ENCODE results near the gene HCFC2.

The HCFC2 gene

GRCh38 chr12:104056419-104056972 lies 7.8 kb upstream of the HCFC2 start:
- DNase-seq (ENCODE audit: low read depth in 2 of 3, low spot score in 2 of 3) = no peak

GRCh38 chr12:104057771-104058197 lies 6.5 kb upstream of the HCFC2 start:
- DNase-seq (ENCODE audit: low read depth in 2 of 3, low spot score in 2 of 3) = no peak

GRCh38 chr12:104058802-104059201 lies 5.5 kb upstream of the HCFC2 start:
- DNase-seq (ENCODE audit: low read depth in 2 of 3, low spot score in 2 of 3) = no peak

- DNase-seq (ENCODE audit: low read depth in 2 of 3, low spot score in 2 of 3) = no peak
Observed at GRCh38 chr12:104059963-104060362, 4.4 kb upstream of the HCFC2 start.

- DNase-seq (ENCODE audit: low read depth in 2 of 3, low spot score in 2 of 3) = no peak
Observed at GRCh38 chr12:104060791-104061190, 3.5 kb upstream of the HCFC2 start.

GRCh38 chr12:104063712-104064030 lies 660 bp upstream of the HCFC2 start:
- DNase-seq (ENCODE audit: low read depth in 2 of 3, low spot score in 2 of 3) = no peak

GRCh38 chr12:104064842-104065427 lies 604 bp downstream of the HCFC2 start:
- DNase-seq (ENCODE audit: low read depth in 2 of 3, low spot score in 2 of 3) = no peak

- DNase-seq (ENCODE audit: low read depth in 2 of 3, low spot score in 2 of 3) = no peak
Observed at GRCh38 chr12:104072099-104072498, 7.8 kb downstream of the HCFC2 start.

GRCh38 chr12:104073699-104074098 lies 9.4 kb downstream of the HCFC2 start:
- no peak for DNase-seq (ENCODE audit: low read depth in 2 of 3, low spot score in 2 of 3)

GRCh38 chr12:104079024-104079423 lies 14.7 kb downstream of the HCFC2 start:
- no peak for DNase-seq (ENCODE audit: low read depth in 2 of 3, low spot score in 2 of 3)

GRCh38 chr12:104080764-104081163 lies 16.4 kb downstream of the HCFC2 start:
- no peak for DNase-seq (ENCODE audit: low read depth in 2 of 3, low spot score in 2 of 3)

- DNase-seq (ENCODE audit: low read depth in 2 of 3, low spot score in 2 of 3) = peak in 1 of 3 experiments; percentile 21
Observed at GRCh38 chr12:104083769-104084475, 19.6 kb downstream of the HCFC2 start.

- DNase-seq (ENCODE audit: low read depth in 2 of 3, low spot score in 2 of 3) = no peak
Observed at GRCh38 chr12:104090685-104091084, 26.4 kb downstream of the HCFC2 start.

GRCh38 chr12:104091136-104091535 lies 26.8 kb downstream of the HCFC2 start:
- DNase-seq (ENCODE audit: low read depth in 2 of 3, low spot score in 2 of 3) = no peak

GRCh38 chr12:104094284-104094683 lies 30.0 kb downstream of the HCFC2 start:
- DNase-seq (ENCODE audit: low read depth in 2 of 3, low spot score in 2 of 3) = no peak

- DNase-seq (ENCODE audit: low read depth in 2 of 3, low spot score in 2 of 3) = no peak
Observed at GRCh38 chr12:104095289-104095688, 31.0 kb downstream of the HCFC2 start.

GRCh38 chr12:104097954-104098353 lies 33.6 kb downstream of the HCFC2 start:
- no peak for DNase-seq (ENCODE audit: low read depth in 2 of 3, low spot score in 2 of 3)

- DNase-seq (ENCODE audit: low read depth in 2 of 3, low spot score in 2 of 3) = no peak
Observed at GRCh38 chr12:104105461-104105860, 41.1 kb downstream of the HCFC2 start.

- no peak for DNase-seq (ENCODE audit: low read depth in 2 of 3, low spot score in 2 of 3)
Observed at GRCh38 chr12:104106965-104107364, 42.6 kb downstream of the HCFC2 start.

GRCh38 chr12:104108755-104109445 lies 44.6 kb downstream of the HCFC2 start:
- peak; percentile 52 to 69 (median 68) for DNase-seq (ENCODE audit: low read depth in 2 of 3, low spot score in 2 of 3)

- no peak for DNase-seq (ENCODE audit: low read depth in 2 of 3, low spot score in 2 of 3)
Observed at GRCh38 chr12:104109446-104110271, 45.3 kb downstream of the HCFC2 start.
